H1 (cell line): ENCODE data around the gene RFXANK. TPM values are rescaled to one million over a fixed set of nuclear protein-coding genes. Genes with fewer than 3 reads are reported as not detected.

ENCODE experiments used
- CTCF ChIA-PET: fragments of 300-600 bp; sonication (Branson Sonifier 250); formaldehyde crosslinking; loops from one replicate; lab custom pipeline; 2021; ENCODE audit not compliant: partially characterized antibody; lab: Charles Lee
- POLR2A ChIA-PET: fragments of 300-600 bp; sonication (Branson Sonifier 250); formaldehyde crosslinking; loops from one replicate; lab custom pipeline; 2021; ENCODE audit warnings: inconsistent platforms; ENCODE audit not compliant: partially characterized antibody; lab: Charles Lee
- DNase-seq, 2 experiments: peaks; one replicate each; pipeline versions ENCODE4 v3.0.0 to v3.0.0-alpha.2; 2010 to 2022; ENCODE audit warnings: low spot score in 2 of 2, low read depth in 1 of 2, mixed read lengths in 1 of 2
- FAIRE-seq: peaks from 2 replicates; lab custom pipeline; 2011; peaks lifted over from hg19 to GRCh38; lab: Jason Lieb, UNC
- H2AFZ ChIP-seq: 2 replicates; pipeline ENCODE4 v1.8.1; 2012; ENCODE audit warnings: low read length, inconsistent platforms
- H2AK5ac ChIP-seq: 2 replicates; pipeline ENCODE4 v1.6.1; 2013; ENCODE audit warnings: low read depth, low read length
- H2BK120ac ChIP-seq: replicated peaks from 2 replicates; pipeline ENCODE3; 2013; ENCODE audit warnings: low read depth, low read length, inconsistent platforms
- H2BK12ac ChIP-seq: 2 replicates; pipeline ENCODE4 v1.6.1; 2013; ENCODE audit warnings: low read depth, low read length
- H2BK15ac ChIP-seq: 2 replicates; pipeline ENCODE4 v1.6.1; 2013; ENCODE audit warnings: low read length
- H2BK20ac ChIP-seq: 2 replicates; pipeline ENCODE4 v1.6.1; 2013; ENCODE audit warnings: low read length
- H2BK5ac ChIP-seq: 2 replicates; pipeline ENCODE4 v1.6.1; 2013; ENCODE audit warnings: low read depth, low read length
- H3K14ac ChIP-seq: 2 replicates; pipeline ENCODE4 v1.6.1; 2013; ENCODE audit warnings: inconsistent platforms; ENCODE audit not compliant: insufficient read length
- H3K18ac ChIP-seq: 2 replicates; pipeline ENCODE4 v1.6.1; 2013; ENCODE audit warnings: low read length; ENCODE audit errors: extremely low read depth
- H3K23ac ChIP-seq: 2 replicates; pipeline ENCODE4 v1.6.1; 2013; ENCODE audit warnings: inconsistent platforms; ENCODE audit not compliant: insufficient read length
- H3K23me2 ChIP-seq: 2 replicates; pipeline ENCODE4 v1.6.1; 2013; ENCODE audit warnings: low read depth, low read length
- H3K27ac ChIP-seq: 2 replicates; pipeline ENCODE4 v1.6.1; 2011; ENCODE audit warnings: low read depth, low read length, inconsistent platforms
- H3K27me3 ChIP-seq, 4 experiments: replicated peaks in 1 of 4; 1 replicate in 1 of 4; 2 replicates in 3 of 4; pipeline versions ENCODE4 v1.6.1 to v1.8.1; 2011 to 2013; ENCODE audit warnings: low read length in 3 of 4, mild to moderate bottlenecking in 3 of 4, inconsistent platforms in 2 of 4, mixed read lengths in 2 of 4, moderate library complexity in 1 of 4; ENCODE audit not compliant: control insufficient read depth in 3 of 4, insufficient read depth in 3 of 4; ENCODE audit errors: extremely low read depth in 1 of 4
- H3K36me3 ChIP-seq, 4 experiments: 2 replicates each; pipeline versions ENCODE4 v1.6.1 to v1.8.1; 2011 to 2013; ENCODE audit warnings: mild to moderate bottlenecking in 4 of 4, low read length in 3 of 4, moderate library complexity in 2 of 4, control low read depth in 1 of 4, inconsistent platforms in 1 of 4; ENCODE audit not compliant: insufficient read depth in 4 of 4, control insufficient read depth in 2 of 4
- H3K4ac ChIP-seq: replicated peaks from 2 replicates; pipeline ENCODE3; 2013; ENCODE audit warnings: low read length, low read depth, mixed read lengths, inconsistent platforms; ENCODE audit not compliant: insufficient read length
- H3K4me1 ChIP-seq, 4 experiments: replicated peaks in 1 of 4; 1 replicate in 1 of 4; 2 replicates in 3 of 4; pipeline versions ENCODE4 v1.6.1 to v1.8.1; 2011 to 2013; ENCODE audit warnings: low read length in 3 of 4, inconsistent platforms in 2 of 4, mixed read lengths in 1 of 4; ENCODE audit not compliant: insufficient read depth in 4 of 4, control insufficient read depth in 3 of 4
- H3K4me2 ChIP-seq, 2 experiments: 2 replicates each; pipeline versions ENCODE4 v1.6.1 to v1.8.1; 2011 to 2013; ENCODE audit warnings: low read depth in 2 of 2, low read length in 2 of 2, control low read depth in 1 of 2, inconsistent platforms in 1 of 2, mild to moderate bottlenecking in 1 of 2; ENCODE audit not compliant: insufficient read depth in 1 of 2
- H3K4me3 ChIP-seq, 4 experiments: fragments of 200-600, 300-600 bp in 1 of 4; sonication (generic), shearing (Covaris generic), sonication (Bioruptor Twin) in 1 of 4; 2 replicates each; pipeline versions ENCODE4 v1.5.1 to v1.8.1; 2011 to 2016; ENCODE audit warnings: low read length in 4 of 4, low read depth in 3 of 4, control low read depth in 2 of 4, inconsistent platforms in 2 of 4, mild to moderate bottlenecking in 2 of 4, mixed read lengths in 1 of 4, moderate library complexity in 1 of 4; ENCODE audit not compliant: insufficient read depth in 2 of 4; ENCODE audit errors: extremely low read depth in 1 of 4
- H3K56ac ChIP-seq: replicated peaks from 2 replicates; pipeline ENCODE3; 2013; ENCODE audit warnings: low read depth, mild to moderate bottlenecking, mixed read lengths, low read length, inconsistent platforms; ENCODE audit not compliant: insufficient read length
- H3K79me1 ChIP-seq: 2 replicates; pipeline ENCODE4 v1.6.1; 2013; ENCODE audit warnings: low read depth, low read length, control low read depth
- H3K79me2 ChIP-seq, 2 experiments: 2 replicates each; pipeline versions ENCODE4 v1.6.1 to v1.8.1; 2012 to 2013; ENCODE audit warnings: low read length in 2 of 2, mild to moderate bottlenecking in 2 of 2, inconsistent platforms in 1 of 2; ENCODE audit not compliant: insufficient read depth in 2 of 2, control insufficient read depth in 1 of 2
- H3K9ac ChIP-seq, 4 experiments: replicated peaks in 1 of 4; 1 replicate in 1 of 4; 2 replicates in 3 of 4; pipeline versions ENCODE4 v1.6.1 to v1.8.1; 2011 to 2013; ENCODE audit warnings: low read depth in 3 of 4, low read length in 3 of 4, control low read depth in 2 of 4, mild to moderate bottlenecking in 2 of 4, moderate library complexity in 2 of 4, inconsistent platforms in 1 of 4; ENCODE audit errors: extremely low read depth in 1 of 4
- H3K9me3 ChIP-seq, 2 experiments: 2 replicates each; pipeline versions ENCODE4 v1.6.1 to v1.8.1; 2012 to 2013; ENCODE audit warnings: mild to moderate bottlenecking in 2 of 2, moderate library complexity in 2 of 2, control low read depth in 1 of 2, inconsistent platforms in 1 of 2, low read depth in 1 of 2, low read length in 1 of 2, mixed read lengths in 1 of 2; ENCODE audit not compliant: insufficient read depth in 2 of 2
- H4K20me1 ChIP-seq, 2 experiments: replicated peaks in 1 of 2; 2 replicates each; pipeline versions ENCODE3 to v1.8.1; 2011 to 2013; ENCODE audit warnings: inconsistent platforms in 2 of 2, low read length in 2 of 2, mild to moderate bottlenecking in 1 of 2; ENCODE audit not compliant: insufficient read depth in 2 of 2, control insufficient read depth in 1 of 2
- H4K5ac ChIP-seq: 2 replicates; pipeline ENCODE4 v1.6.1; 2013; ENCODE audit warnings: low read length, low read depth, mixed read lengths, inconsistent platforms; ENCODE audit not compliant: insufficient read length
- H4K8ac ChIP-seq: 2 replicates; pipeline ENCODE4 v1.8.0; 2013; ENCODE audit warnings: mild to moderate bottlenecking, moderate library complexity, low read length, inconsistent platforms; ENCODE audit not compliant: insufficient read depth; ENCODE audit errors: extremely low read depth
- H4K91ac ChIP-seq: replicated peaks from 2 replicates; pipeline ENCODE3; 2013; ENCODE audit warnings: low read length, mixed read lengths, inconsistent platforms; ENCODE audit not compliant: insufficient read length
- BACH1 ChIP-seq: IDR thresholded peaks from 2 replicates; pipeline ENCODE4 v1.6.1; 2012; ENCODE audit warnings: low read length, improper control_type of control experiment
- SAP30 ChIP-seq: fragments of 300-600 bp; sonication (generic); IDR thresholded peaks from 2 replicates; pipeline ENCODE4 v1.7.1; 2012; ENCODE audit warnings: low read length, moderate library complexity, mild to moderate bottlenecking, inconsistent platforms; ENCODE audit not compliant: insufficient read depth, insufficient replicate concordance
- SUZ12 ChIP-seq: fragments of 200-600 bp; sonication (generic); IDR thresholded peaks from 2 replicates; pipeline ENCODE4 v1.6.1; 2012; ENCODE audit warnings: mild to moderate bottlenecking, inconsistent platforms, low read length, moderate library complexity, mixed read lengths
- TAF1 ChIP-seq: IDR thresholded peaks from 2 replicates; pipeline ENCODE4 v1.6.1; 2011; ENCODE audit warnings: mild to moderate bottlenecking, low read depth, low read length
- polyA plus RNA-seq, 7 experiments: library from polyadenylated mRNA; depleted of rRNA in 3 of 7; stranded (reverse) in 5 of 7; unstranded in 2 of 7; fragments of >200 nt in 5 of 7; fragments of 200-250 nt in 2 of 7; gene quantifications; 1 replicate in 5 of 7; 2 replicates in 1 of 7; 4 replicates in 1 of 7; pipeline versions ENCODE4 v1.2.1 to v1.2.3, GENCODE V29; 2011 to 2013; ENCODE audit warnings: missing spikeins in 2 of 7, mixed read lengths in 2 of 7
- total RNA-seq: library from RNA; stranded (reverse); fragmentation: NEBNext Ultra II Directional; extraction: Animal tissue kit (Norgen Biotek cat#: 25700); gene quantifications from 2 replicates; pipeline ENCODE4 v1.2.1, GENCODE V29; 2021
- TF ChIP-seq, protein P1 (sequence below): IDR thresholded peaks from 2 replicates; pipeline ENCODE4 v1.6.1; 2012; ENCODE audit warnings: inconsistent platforms

The RFXANK gene
- total and polyA plus RNA-seq, 2 of the 8 experiments (the other 6 are each of a cell fraction or from before 2014, with no cell fraction given): 72.9 to 87.5 TPM

DNA sequence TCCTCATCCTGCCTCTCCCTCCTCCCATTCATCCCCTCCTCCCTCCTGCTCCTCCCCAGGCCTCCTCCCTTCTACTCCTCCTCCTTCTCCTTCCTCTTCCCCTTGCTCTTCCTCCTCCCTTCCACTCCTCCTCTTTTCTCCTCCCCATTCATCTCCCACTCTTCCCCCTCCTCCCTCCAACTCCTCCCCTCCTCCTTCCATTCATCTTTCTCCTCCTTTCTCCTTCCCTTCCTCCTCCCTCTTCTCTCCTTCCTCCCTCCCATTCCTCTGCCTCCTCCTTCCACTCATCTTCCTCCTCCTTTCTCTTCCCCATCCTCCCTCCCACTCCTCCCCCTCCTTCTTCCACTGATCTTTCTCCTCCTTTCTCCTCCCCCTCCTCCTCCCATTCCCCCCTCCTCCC is 47.6 kb downstream of the RFXANK start:
- Histone ChIP-seq H3K4me3 (no peak overlapping the region), H2BK20ac (no peak overlapping the region)
- TF ChIP-seq TAF1: no peak
- TF ChIP-seq SUZ12: no peak
- TF ChIP-seq, protein P1, sequence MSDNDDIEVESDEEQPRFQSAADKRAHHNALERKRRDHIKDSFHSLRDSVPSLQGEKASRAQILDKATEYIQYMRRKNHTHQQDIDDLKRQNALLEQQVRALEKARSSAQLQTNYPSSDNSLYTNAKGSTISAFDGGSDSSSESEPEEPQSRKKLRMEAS: no peak
- no peak for TF ChIP-seq BACH1
- no peak for TF ChIP-seq SAP30

More for the DNA sequence above, 47.6 kb downstream of the RFXANK start:
- H3K4me1 ChIP-seq: no peaks in the 10 kb centered on the region
- no peaks in the 10 kb centered on the region for H3K79me1 ChIP-seq
- H4K91ac ChIP-seq: no peak overlapping the region
- no peak overlapping the region for H2AK5ac ChIP-seq
- no peak overlapping the region for H4K5ac ChIP-seq
- CTCF ChIA-PET: no interaction called here
- no peak overlapping the region for H3K18ac ChIP-seq
- H3K23ac ChIP-seq: no peak overlapping the region
- peaks cover 3% of the 10 kb centered on the region in 2 experiments for H3K9me3 ChIP-seq
- no peaks in the 10 kb centered on the region for H3K36me3 ChIP-seq
- DNase-seq (no peak), FAIRE-seq (no peak)
- H3K9ac ChIP-seq: no peak overlapping the region
- no peaks in the 10 kb centered on the region for H3K23me2 ChIP-seq
- H2AFZ ChIP-seq: no peak overlapping the region
- no peaks in the 10 kb centered on the region; a peak in 2 of 7 replicates for H3K27me3 ChIP-seq
- no peak overlapping the region for H3K56ac ChIP-seq
- H4K20me1 ChIP-seq: no peaks in the 10 kb centered on the region
- H2BK12ac ChIP-seq: no peak overlapping the region
- no peak overlapping the region for H2BK15ac ChIP-seq
- POLR2A ChIA-PET: no interaction called here
- H4K8ac ChIP-seq: no peak overlapping the region
- no peak overlapping the region for H3K4ac ChIP-seq
- H2BK120ac ChIP-seq: no peak overlapping the region
- H2BK5ac ChIP-seq: no peak overlapping the region
- no peak overlapping the region for H3K14ac ChIP-seq
- no peaks in the 10 kb centered on the region for H3K79me2 ChIP-seq
- H3K27ac ChIP-seq: no peak overlapping the region
- no peak overlapping the region for H3K4me2 ChIP-seq
